HuH-7.5 (cell line): ENCODE results near the gene ABHD8.

Experiments used
- DNase-seq: peaks from one replicate; pipeline ENCODE4 v3.0.0; 2011; ENCODE audit warnings: low spot score

The ABHD8 gene

GRCh38 chr19:17266026-17266425 is 37.2 kb downstream of the ABHD8 start:
- no peak for DNase-seq

DNA sequence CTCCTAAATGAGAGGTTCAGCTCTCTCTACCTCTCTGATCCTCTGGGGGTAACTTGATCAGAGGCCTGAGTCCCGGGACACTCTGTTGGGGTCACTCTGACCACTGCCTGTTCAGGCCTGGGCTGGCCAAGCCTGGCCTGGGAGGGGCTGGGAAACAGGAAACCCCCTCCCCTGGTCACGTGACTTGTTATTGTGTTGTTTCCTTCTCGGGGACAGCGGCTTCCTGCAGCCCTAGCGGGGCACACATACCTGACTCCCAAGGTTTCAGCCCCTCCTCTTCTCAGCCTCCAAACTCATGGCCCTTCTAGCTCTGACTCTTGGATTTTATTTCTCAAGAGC is 38.6 kb downstream of the ABHD8 start, which contains the start of gene USHBP1:
TSS of gene USHBP1 (minus strand) at position 105 of the 339 bp plus-strand sequence. CDS start 446 bp downstream, outside the sequence.
- DNase-seq: no peak

DNA sequence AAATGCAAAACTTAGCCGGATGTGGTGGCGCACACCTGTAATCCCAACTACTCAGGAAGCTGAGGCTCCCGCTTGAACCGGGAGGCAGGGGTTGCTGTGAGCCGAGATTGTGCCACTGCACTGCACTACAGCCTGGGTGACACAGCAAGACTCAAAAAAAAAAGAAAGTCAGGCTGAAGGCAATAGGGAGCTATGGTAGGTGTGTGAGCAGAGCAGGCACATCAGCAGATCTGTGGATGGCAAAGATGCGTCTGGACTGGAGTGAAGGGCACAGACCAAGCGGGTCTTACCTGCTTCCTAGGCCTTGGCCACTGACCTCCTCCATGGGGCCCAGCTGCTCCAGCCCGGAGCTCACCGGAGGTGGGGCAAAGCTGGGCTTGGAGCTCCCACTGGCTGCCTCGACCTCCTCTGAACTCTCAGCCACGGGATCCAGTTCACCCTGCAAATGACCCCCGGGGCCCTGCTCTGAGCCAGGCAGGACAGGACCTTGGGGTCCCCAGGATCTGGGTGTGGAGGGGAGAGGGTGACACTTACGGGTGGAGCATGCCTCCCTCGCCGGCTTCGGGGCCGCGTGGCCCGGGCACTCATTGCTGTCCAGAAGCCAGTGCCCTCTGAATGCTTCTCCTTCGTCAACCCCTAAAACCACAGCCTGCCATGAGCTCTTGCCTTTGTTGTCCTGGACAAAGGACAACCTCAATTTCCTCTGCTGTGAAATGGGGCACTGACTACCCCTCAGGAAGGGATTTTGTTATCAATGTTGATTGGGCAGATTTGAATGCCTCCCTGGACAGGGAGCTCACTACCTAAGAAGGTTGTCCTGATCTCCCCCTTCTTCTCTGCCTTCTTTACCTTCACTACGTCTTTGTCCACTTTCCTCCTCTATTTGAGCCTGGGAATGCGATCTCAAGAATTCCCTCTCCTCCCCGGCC is 39.2 kb downstream of the ABHD8 start:
- DNase-seq: no peak

DNA sequence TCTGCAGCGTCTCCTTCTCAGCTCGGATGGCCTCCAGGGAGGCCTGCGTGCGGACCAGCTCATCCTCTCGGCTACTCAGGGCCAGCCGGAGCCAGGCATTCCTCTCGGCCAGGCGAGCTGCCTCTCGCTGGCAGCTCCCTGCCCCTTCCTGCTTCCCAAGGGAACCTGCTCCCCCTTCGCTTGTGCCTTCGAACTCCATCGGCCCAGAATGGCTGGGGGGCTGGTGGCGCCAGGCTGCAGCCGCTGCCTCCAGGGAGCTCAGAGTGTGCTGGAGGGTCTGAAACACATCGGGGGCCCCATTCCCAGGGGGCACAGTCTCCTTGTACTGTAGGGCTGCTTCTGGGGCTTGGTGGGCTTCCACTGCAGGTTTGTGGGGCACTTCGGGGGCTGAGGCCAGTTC is 40.7 kb downstream of the ABHD8 start:
- no peak for DNase-seq

DNA sequence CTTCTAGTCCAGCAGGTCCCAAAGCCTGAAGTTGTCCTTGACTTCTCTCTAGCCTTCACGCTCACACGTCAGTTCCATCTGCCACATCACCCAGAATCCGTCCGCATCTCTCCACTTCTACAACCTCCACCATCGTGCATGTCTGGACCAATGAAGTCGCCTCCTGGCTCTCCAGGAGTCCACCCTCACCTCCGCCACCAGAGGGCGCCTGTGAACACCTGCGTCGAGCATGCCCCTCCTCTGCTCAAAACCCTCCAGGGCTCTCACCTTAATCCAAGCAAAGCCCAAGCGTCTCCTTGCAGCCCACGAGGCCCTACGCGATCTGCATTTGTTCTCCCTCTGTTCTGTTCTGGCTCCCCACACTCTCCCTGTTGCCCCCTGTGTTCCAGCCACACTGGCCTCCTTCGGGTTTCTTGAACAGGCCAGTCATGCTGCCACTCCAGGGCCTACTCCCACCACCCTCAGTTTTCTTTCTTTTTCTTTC is 42.3 kb downstream of the ABHD8 start:
- DNase-seq: peak; percentile 98

DNA sequence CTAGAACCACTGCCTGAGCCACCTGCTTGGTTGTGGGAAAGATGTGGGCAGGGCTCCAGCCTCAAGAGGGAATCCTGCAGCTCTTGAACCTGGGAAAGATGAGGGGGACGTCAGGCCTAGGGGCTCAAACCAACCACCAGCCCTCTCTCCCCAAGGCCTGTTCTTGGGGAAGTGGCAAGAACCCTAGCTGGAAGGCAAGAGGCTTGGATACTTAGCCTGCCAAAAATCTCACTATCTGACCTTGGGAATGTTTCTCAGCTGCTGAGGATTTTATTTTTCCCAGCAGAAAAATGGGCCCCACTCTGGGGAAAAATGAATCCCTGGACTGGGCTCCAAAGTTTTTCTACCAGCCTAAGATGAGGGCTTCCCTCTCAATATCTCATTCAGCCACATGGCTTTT is 43.3 kb downstream of the ABHD8 start:
- DNase-seq: no peak

DNA sequence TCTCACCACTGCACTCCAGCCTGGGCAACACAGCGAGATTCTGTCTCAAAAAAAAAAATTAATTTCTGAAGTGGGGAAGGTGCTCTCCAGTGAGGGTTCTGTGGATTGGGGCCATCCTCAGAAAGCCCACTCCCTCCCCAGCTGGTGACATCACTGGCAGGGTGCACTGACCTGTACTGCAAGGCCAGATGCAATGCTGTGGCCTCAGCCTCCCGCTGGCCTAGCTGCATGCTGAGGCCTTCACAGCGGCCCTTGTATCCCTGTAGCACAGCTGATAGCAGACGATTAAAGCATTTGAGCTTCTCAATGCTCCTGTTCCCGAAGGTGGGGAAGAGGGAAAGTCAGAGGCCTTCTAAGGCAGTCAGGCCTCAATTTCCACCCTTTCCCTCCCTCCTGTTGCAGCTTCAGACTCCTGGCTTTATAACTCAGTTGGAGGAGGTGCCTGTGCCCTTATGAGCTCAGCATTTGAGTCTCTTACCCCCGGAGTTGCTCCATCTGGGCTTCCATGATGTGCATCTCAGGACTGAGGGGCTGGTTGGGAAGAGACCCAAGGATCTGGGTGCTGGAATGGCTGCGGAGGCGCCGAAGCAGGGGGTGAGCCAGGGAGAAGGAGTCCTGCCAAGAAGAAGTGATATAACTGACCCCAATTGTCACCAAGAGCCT is 44.0 kb downstream of the ABHD8 start:
- no peak for DNase-seq

- DNase-seq: no peak
Observed at GRCh38 chr19:17256130-17256529, 47.1 kb downstream of the ABHD8 start.

DNA sequence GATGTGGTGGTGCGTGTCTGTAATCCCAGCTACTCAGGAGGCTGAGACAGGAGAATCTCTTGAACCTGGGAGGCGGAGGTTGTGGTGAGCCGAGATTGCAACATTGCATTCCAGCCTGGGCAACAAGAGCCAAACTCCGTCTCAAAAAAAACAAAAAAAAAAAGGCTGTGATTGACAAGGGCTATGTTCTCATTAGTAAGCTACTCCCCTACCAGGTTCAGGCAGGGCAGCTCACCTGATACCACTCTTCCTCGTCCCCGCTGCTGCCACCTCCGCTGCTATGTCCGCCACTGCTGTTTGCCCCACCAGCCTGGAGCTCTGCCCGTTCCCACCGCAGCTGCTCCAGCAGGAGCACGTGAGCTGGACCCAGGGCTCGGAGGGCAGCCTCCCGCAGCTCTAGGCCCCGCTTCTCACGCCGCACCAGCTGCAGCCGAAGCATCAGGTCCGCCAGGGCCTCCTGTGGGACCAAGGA is 48.0 kb downstream of the ABHD8 start:
- no peak for DNase-seq

GRCh38 chr19:17254636-17255035 is 48.6 kb downstream of the ABHD8 start:
- DNase-seq: no peak

GRCh38 chr19:17249887-17250548 is 53.2 kb downstream of the ABHD8 start:
- DNase-seq: no peak

DNA sequence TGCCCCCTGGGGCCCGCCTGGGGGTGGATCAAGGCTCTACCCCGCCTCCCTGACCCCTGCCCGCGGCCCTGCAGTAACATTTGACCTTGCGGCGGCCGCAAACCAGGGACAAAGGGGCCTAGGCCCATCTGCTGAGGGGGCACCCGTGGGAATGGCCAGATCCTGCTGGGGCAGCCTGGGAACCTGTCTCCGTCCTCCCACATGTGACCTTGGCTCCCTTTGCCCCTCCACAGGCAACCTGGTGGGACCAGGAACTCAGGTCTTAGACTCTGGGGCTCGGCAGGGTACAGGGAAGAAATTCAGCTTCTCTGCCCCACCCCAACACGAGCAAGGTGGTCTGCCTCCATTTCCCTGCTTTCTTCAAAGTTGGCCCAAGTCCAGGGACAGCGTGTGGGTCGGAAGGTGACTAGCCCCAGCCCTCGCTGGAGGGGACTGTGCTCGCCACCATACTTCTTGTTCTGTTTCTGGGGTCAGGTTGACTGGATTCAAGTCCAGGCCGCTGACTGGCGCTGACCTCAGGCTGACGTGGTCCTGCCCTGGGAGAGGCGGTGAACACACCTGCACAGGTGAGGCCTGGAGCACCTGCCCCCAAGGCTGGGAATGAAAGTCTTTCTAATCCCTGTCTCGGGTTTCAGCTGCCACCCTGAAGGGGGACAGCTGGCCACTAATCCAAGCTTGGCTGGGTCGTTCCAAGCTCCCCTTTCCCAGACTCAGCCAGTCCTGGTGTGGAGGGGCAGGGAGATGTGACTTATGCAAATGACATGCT is 55.0 kb downstream of the ABHD8 start:
- DNase-seq: peak; percentile 86

DNA sequence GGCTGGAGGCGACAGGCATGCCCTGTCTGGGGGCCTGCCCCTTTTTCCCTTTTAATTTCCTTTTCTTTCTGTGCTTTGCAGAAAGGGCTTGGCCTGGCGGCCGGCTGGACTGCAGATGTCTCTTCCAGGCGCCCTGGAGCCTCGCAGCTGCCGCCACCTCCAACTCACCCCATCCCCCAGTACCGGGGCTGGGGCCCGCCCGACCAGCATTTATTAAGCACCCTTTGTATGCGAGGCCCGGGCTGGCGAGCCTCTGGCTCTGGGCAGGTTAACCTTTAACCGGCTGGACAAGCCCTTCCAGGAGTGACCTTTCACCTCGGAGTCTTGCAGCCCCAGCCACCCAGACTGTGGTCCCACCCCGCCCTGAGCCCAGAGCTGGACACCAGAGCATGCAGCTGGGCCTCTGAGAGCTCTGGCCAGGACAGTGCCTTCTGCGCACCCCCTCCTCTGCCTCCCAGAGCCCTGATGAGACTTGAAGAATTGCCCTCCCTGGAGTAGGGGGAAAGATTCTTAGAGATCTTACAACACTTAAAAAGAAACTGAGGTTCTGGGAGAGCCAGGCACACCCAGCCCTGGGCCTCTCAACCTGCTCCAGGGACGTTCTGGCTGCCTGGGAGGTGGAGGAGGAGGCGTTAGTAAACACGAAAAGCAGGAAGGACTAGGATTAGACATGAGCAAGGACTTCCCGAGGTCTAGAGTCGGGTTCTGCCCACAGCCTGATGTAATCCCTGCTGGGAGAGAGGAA is 56.4 kb downstream of the ABHD8 start:
- DNase-seq: peak; percentile 93

- peak; percentile 93 for DNase-seq
Observed at GRCh38 chr19:17245535-17245984, 57.7 kb downstream of the ABHD8 start, which contains the start of gene NR2F6. NR2F6 (minus strand) TSS chr19:17245919; CDS start chr19:17245220, 699 bp downstream.

GRCh38 chr19:17244618-17245534 is 58.3 kb downstream of the ABHD8 start:
- no peak for DNase-seq

DNA sequence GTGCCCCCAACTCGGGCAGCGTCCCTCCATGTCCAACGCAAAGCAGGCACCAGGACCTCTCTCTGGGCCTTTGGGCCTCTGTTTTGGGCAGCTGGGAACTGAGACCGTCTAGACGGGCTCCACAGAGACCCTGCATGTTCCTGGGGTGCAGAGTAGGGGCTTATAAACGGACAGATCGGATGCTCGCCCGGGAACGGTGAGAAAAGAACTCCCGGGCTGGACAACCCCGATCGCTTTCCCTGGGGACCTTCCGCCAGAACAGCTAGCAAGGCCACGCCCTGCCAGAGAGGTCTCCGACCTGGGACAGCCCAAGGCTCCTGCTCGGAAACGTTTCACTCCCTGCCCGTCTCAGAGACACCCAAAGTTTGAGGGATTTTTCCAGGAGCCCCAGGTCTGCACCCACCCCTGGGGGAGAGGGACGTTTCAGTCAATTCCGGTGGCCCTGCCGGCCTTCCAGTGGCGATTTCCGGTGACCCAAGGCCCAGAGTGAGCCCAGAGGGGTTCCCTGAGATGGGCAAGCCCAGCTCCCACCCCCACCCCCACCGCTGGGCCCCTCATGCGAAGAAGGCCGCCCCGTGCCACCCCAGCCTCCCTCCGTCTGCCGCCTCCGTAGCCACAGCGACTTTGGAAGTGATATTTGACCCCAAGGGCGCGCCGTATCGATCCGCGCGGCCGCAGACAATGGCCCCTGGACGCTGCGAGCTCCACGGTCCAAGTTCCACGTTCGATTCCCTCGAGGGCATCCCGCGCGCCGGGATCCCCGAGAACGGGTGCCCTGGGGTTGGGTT is 59.2 kb downstream of the ABHD8 start:
- DNase-seq: peak; percentile 82

DNA sequence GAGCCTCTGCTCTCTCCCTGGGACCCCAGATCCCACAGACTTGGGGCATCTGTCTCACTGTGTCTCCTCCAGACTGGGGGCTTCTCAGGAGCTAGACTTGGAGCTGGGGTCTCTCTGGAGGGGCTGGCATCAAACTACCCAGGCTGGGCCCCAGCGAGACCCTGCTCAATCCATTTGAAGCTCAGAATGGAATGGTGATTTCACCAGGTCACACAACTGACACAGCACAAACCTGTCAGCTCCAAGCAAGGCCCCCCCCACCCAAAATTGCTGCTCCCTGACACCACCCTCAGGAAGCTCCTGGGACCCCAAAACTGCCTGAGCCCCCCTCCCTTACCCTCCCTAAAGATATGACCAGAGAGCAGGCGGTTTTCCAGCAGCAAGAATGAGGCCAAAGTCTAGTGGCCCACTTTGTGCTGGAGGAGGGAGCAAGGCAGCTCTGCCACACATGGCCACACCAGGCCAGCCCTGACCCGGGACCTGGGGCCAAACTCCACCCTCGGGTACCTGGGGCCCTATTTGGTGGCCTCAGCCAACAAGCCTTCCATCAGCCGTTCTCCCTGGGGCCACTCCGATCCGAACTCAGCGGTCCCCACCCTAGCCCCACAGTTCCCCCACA is 59.9 kb downstream of the ABHD8 start:
- DNase-seq: peak; percentile 71

DNA sequence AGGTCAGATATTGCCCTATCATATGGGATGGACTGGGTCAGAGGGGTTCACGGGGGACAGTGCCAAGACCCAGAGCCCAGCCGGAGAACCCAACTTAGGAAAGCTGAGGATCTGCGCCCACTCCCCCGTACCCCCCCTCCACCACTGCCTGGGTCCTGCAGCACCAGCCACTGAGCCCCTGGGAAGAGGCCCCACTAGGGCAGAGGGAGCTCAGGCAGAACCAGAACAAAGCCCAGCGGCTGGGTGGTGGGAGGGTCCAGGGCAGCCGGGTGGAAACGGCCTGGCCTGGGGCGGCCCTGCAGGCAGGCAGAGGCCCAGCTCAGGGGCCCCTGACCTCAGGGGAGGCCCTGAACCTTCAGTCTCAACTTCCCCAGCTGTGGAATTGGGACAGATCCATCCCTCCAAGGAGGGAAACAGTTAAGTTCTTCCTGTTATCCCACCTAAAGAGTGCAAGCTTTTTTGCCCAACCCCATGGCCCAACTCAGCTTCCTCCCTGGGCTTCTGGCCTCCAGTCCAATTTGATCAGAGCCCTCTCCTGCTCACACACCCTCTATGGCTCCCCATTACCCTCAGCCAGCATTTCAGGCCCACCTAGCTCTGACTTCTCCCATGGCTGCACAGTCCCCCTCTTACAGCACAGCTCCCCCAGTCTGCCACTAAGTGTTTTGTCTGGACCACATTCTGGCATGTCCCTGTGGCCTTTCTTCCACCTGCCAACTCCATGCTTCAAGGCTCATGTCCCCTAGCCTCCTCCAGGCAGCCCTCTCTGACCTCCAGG is 60.6 kb downstream of the ABHD8 start:
- DNase-seq: no peak
